ENCODE measurements around the gene CSKMT.

- TF ChIP-seq CTCF (IDR thresholded peaks at IDR 0.05; ENCODE audit: insufficient read depth, low read length, poor library complexity, severe bottlenecking), result peak; percentile 85
- no peak for TF ChIP-seq EZH2phosphoT487 (conservative IDR thresholded peaks at IDR 0.05; ENCODE audit: low read length)
These were observed 29.5 kb downstream of the CSKMT start for GRCh38 chr11:62694455-62695167.

Measured in SU-DHL-6 (cell line).